NCI-H2081 treated with DMSO at 0.1 percent for 48 hours (cell line): ENCODE data around the gene RIMS1.

Experiments
- DNase-seq: peaks from one replicate; lab custom pipeline; 2025; lab: John Stamatoyannopoulos, UW

Gene RIMS1

DNA sequence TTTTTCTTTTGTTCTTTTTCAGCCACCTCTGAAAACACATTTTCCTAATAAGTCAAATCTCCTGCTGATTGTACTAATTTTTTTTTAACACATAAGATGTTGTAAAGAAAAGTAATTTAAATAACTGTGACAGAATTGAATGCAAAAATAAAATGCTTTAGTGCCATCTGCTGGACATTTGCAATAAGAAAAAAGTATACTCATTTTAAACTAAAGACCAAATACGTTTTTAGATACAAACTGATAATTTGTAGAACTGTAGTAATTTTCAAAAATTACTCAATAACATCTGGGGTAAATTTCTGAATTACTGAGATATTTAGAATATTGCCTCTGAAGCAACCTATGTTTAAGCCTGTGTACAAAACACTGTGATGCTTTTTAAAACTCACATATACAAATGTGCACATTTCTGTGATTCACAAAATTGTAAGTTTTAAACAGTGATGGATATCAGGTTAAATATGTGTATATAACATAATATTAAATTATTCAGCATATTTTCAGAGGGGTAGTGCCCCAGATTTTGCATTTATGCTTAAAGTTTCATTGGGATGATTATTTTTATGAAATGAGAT is 198.7 kb downstream of the RIMS1 start:
- no peak for DNase-seq

DNA sequence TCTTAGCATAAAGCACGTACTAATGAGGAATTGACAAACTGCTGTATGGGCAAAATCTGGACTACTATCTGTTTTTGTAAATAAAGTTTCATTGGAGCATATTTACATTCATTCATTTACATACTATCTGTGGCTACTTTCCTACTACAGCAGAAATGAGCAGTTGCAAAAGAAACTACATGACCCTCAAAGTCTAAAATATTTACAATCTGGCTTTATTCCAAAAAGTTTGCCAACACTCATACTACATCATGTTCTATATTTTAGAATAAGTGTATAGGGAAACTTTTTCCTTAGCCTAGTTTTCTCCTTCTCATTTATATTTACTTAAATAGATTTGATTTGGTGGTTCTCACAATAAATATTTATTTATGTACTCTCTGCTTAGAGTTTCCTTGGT is 208.2 kb downstream of the RIMS1 start:
- DNase-seq = no peak

- DNase-seq = no peak
These were observed 216.2 kb downstream of the RIMS1 start for GRCh38 chr6:72102561-72102960.

DNA sequence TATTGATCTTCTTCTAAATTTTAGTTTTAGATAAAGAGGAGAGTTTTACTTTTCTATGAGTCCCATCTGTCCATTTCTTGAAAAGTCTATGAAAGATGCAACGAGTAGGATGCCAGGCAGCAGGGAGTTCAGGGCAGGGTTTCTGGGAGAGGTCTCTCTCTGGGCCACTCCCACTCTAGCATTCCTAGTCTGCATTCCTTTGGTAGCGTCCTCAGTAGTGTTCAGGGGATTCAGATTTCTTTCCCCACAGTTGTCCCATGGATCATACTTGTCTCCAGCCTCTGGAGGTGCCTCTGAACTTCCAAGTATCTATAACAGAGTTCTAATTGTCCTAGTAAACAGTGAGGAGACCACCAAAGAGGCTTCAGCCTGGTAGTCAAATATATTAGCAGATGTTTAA is 225.3 kb downstream of the RIMS1 start:
- no peak for DNase-seq

- DNase-seq = no peak
These were observed 244.0 kb downstream of the RIMS1 start for GRCh38 chr6:72130327-72130726.

DNA sequence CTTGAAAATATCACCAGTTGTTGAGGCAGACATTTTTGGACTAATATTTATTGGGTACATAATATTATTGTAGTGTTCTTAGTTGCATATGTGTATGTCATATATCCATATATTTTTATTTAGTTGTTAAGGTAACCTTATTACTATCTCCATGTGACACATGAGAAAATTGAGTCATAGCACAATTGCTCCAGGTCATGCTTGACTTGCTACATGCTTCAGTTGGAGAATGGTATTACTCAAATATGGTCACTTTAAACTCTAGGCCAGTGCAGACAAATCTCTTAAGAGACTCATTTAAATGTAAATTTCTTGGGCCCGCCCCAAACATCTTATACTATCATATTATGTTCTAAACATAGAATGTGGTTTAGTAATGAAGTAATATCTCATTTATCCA is 246.1 kb downstream of the RIMS1 start:
- no peak for DNase-seq

DNA sequence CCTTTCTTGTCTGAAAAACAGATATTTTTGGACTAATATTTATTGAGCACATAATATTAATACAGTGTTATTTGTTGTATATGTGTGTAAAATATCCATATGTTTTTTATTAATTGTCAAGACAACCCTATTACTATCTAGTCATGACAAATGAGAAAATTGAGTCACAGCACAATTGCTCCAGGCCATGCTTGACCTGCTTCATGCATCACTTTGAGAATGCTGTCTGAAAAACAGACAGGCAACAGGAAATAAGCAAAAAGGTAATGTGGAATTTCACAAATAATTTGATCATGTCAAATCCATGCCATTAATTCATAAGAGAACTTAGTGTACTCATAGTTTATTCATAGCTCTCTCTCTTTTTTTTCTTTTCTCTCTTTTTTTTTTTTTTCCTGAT is 246.5 kb downstream of the RIMS1 start:
- no peak for DNase-seq

DNA sequence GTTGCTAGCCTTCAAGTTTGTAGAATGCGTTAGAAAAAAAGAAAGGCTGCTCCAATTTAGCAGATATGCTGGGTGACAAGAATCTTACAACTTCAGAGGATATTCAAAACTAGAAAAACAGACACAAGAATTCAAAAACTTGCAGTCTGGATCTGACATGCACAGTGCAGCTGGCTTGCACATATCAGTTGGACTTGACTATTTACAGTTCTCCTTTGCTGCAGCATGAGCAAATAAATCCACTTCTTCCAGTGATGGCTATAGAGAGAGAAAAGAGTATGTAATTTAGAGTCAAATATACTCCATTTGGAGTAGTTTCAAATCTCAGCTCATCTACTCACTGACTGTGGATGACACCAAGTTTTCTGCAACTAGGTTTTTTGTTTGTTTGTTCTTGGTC is 247.0 kb downstream of the RIMS1 start:
- DNase-seq = no peak

GRCh38 chr6:72140795-72141194 is 254.4 kb downstream of the RIMS1 start:
- DNase-seq = no peak

- DNase-seq = no peak
These were observed 263.4 kb downstream of the RIMS1 start for GRCh38 chr6:72149715-72150114.

GRCh38 chr6:72151742-72152141 is 265.4 kb downstream of the RIMS1 start:
- DNase-seq = no peak

DNA sequence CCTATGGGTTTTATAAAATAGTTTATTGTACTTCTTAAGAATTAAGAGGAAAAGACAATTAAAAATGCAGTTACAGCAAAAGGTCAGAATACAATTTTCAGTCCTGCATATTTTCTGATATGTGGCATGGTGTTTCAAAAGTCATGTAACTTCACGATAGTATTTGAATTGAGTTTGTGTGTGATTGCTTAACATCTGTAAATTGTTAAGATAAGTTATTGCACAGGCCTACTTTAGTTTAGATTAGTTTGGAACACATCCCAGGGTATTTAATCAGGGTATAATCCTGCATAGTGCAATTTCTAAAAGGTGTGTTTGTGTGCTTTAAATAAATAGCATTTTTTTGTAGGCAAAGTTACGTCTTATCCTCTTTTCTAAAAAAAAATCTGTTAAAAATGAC is 289.6 kb downstream of the RIMS1 start:
- no peak for DNase-seq

GRCh38 chr6:72182337-72183246 is 296.2 kb downstream of the RIMS1 start:
- no peak for DNase-seq

GRCh38 chr6:72203983-72204382 is 317.6 kb downstream of the RIMS1 start:
- no peak for DNase-seq

DNA sequence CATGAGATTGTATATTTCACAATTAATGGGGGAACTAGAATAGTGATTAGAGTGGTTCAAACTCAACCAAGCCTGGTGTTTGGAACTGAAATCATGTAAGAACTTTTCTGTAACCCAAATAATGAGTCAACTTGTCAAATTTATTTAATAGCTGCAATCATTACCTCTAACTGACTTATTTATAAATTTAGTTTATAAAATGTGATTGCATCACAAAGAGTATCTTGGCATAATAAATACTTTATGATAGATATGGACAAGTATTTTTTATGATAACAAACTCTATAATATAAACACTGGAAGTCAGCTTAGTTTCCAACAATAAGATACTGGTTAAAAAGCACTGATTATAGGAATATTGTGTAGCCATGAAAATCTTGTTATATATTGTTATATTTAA is 319.1 kb downstream of the RIMS1 start:
- no peak for DNase-seq

DNA sequence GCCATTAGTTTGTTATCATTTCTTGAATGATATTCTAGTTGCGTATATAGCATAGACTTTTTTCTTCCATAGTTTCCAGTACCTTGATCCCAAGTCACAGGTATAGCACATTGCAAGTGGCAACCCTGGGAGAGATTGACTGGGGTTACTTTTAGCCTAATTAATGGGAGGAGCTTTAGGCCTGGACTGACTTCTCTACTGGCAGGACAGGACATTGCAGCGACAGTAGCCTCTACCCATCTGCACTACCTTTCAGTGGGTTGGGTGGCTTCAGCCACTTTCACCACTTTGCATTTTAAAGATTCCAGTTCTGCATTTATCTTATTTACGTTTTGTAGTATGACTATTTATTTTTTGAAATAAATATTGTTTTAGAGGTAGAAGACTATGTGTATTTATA is 320.3 kb downstream of the RIMS1 start:
- no peak for DNase-seq

- DNase-seq = peak; percentile 10
These were observed 326.3 kb downstream of the RIMS1 start for GRCh38 chr6:72212686-72213085.

- no peak for DNase-seq
These were observed 327.3 kb downstream of the RIMS1 start for GRCh38 chr6:72213654-72214053.

GRCh38 chr6:72216222-72217068 is 330.1 kb downstream of the RIMS1 start:
- DNase-seq = no peak

- no peak for DNase-seq
These were observed 331.3 kb downstream of the RIMS1 start for GRCh38 chr6:72217626-72218025.

GRCh38 chr6:72218125-72218524 is 331.8 kb downstream of the RIMS1 start:
- DNase-seq = no peak

- DNase-seq = no peak
These were observed 333.2 kb downstream of the RIMS1 start for GRCh38 chr6:72219536-72219935.

- no peak for DNase-seq
These were observed 351.7 kb downstream of the RIMS1 start for GRCh38 chr6:72238021-72238420.
